Liver (tissue), 9 donors: ENCODE data around the gene LRRC27. TPM values are rescaled to one million over a fixed set of nuclear protein-coding genes. Genes with fewer than 3 reads are reported as not detected.

ENCODE experiments used
- DNase-seq: peaks from one replicate; pipeline ENCODE4 v3.0.0-alpha.2; 2017; ENCODE audit warnings: low spot score
- H3K27ac ChIP-seq, 2 donors: one replicate each; pipeline ENCODE4 v1.7.0; 2013; ENCODE audit warnings: inconsistent platforms in 2 of 2, low read length in 2 of 2, control low read depth in 1 of 2, low read depth in 1 of 2, mild to moderate bottlenecking in 1 of 2
- H3K27me3 ChIP-seq, 4 donors: one replicate each; pipeline versions ENCODE4 v1.6.1 to v1.7.0; 2013; ENCODE audit warnings: low read length in 3 of 4, inconsistent platforms in 1 of 4, mild to moderate bottlenecking in 1 of 4, moderate library complexity in 1 of 4; ENCODE audit not compliant: control insufficient read depth in 4 of 4, insufficient read depth in 4 of 4
- H3K36me3 ChIP-seq, 4 donors: one replicate each; pipeline versions ENCODE4 v1.6.1 to v1.7.0; 2013; ENCODE audit warnings: low read length in 3 of 4, mild to moderate bottlenecking in 3 of 4, low read depth in 1 of 4, moderate library complexity in 1 of 4; ENCODE audit not compliant: control insufficient read depth in 4 of 4, insufficient read depth in 3 of 4
- H3K4me1 ChIP-seq, 4 donors: one replicate each; pipeline versions ENCODE4 v1.6.1 to v1.7.0; 2013; ENCODE audit warnings: low read length in 3 of 4, mild to moderate bottlenecking in 3 of 4, moderate library complexity in 1 of 4; ENCODE audit not compliant: control insufficient read depth in 4 of 4, insufficient read depth in 4 of 4
- H3K4me3 ChIP-seq, 3 donors: one replicate each; pipeline versions ENCODE4 v1.6.1 to v1.7.0; 2013; ENCODE audit warnings: low read length in 3 of 3, control low read depth in 1 of 3, low read depth in 1 of 3, mild to moderate bottlenecking in 1 of 3
- H3K9ac ChIP-seq, 2 donors: one replicate each; pipeline ENCODE4 v1.7.0; 2013; ENCODE audit warnings: low read length in 2 of 2, mild to moderate bottlenecking in 2 of 2, moderate library complexity in 2 of 2, control low read depth in 1 of 2, low read depth in 1 of 2
- H3K9me3 ChIP-seq, 4 donors: one replicate each; pipeline versions ENCODE4 v1.6.1 to v1.7.0; 2013; ENCODE audit warnings: low read length in 3 of 4; ENCODE audit not compliant: control insufficient read depth in 4 of 4
- EGR1 ChIP-seq, 2 donors: IDR thresholded peaks; 2 replicates each; pipeline ENCODE4 v1.6.1; 2016 to 2018; ENCODE audit warnings: antibody characterized with exemption in 2 of 2, low read depth in 2 of 2
- FOXA1 ChIP-seq: IDR thresholded peaks from 2 replicates; pipeline ENCODE4 v1.6.1; 2016; ENCODE audit warnings: antibody characterized with exemption
- FOXA2 ChIP-seq: IDR thresholded peaks from 2 replicates; pipeline ENCODE4 v1.6.1; 2016; ENCODE audit warnings: antibody characterized with exemption
- GABPA ChIP-seq, 2 donors: IDR thresholded peaks in 1 of 2; conservative IDR thresholded peaks in 1 of 2; 2 replicates each; pipeline ENCODE4 v1.6.1; 2016; ENCODE audit warnings: antibody characterized with exemption in 2 of 2, mild to moderate bottlenecking in 1 of 2, moderate library complexity in 1 of 2
- HNF4A ChIP-seq, 2 donors: conservative IDR thresholded peaks; 2 replicates each; pipeline ENCODE4 v1.6.1; 2016; ENCODE audit warnings: antibody characterized with exemption in 2 of 2, mild to moderate bottlenecking in 2 of 2
- HNF4G ChIP-seq: IDR thresholded peaks from 2 replicates; pipeline ENCODE4 v1.6.1; 2016; ENCODE audit warnings: antibody characterized with exemption
- JUND ChIP-seq, 2 donors: IDR thresholded peaks; 2 replicates each; pipeline ENCODE4 v1.6.1; 2016; ENCODE audit warnings: antibody characterized with exemption in 2 of 2
- NR2F2 ChIP-seq: IDR thresholded peaks from 2 replicates; pipeline ENCODE4 v1.6.1; 2016; ENCODE audit warnings: antibody characterized with exemption
- RAD21 ChIP-seq, 2 donors: IDR thresholded peaks; 2 replicates each; pipeline ENCODE4 v1.6.1; 2016; ENCODE audit warnings: antibody characterized with exemption in 2 of 2, mild to moderate bottlenecking in 2 of 2
- RXRA ChIP-seq, 2 donors: IDR thresholded peaks; 2 replicates each; pipeline ENCODE4 v1.6.1; 2017 to 2018; ENCODE audit warnings: antibody characterized with exemption in 2 of 2, mild to moderate bottlenecking in 1 of 2
- SP1 ChIP-seq: IDR thresholded peaks from 2 replicates; pipeline ENCODE4 v1.6.1; 2018; ENCODE audit warnings: antibody characterized with exemption, mild to moderate bottlenecking
- TAF1 ChIP-seq: conservative IDR thresholded peaks from 2 replicates; pipeline ENCODE4 v1.6.1; 2016; ENCODE audit warnings: antibody characterized with exemption, mild to moderate bottlenecking
- YY1 ChIP-seq: IDR thresholded peaks from 2 replicates; pipeline ENCODE4 v1.6.1; 2016; ENCODE audit warnings: antibody characterized with exemption, mild to moderate bottlenecking
- WGBS: extraction: QIAGEN DNeasy Blood & Tissue Kit; methylation state at CpG from one replicate; pipeline ENCODE4 v1.1.7; 2013; 5-methylcytosine and 5-hydroxymethylcytosine counted together
- polyA plus RNA-seq, 2 donors: library from polyadenylated mRNA; stranded (reverse) in 1 of 2; unstranded in 1 of 2; fragments of 200-250 nt in 1 of 2; fragments of >200 nt in 1 of 2; fragmentation: Nextera tagmentation in 1 of 2; extraction: Ambion mirVana in 1 of 2; gene quantifications; one replicate each; pipeline versions ENCODE4 v1.2.1 to v1.2.3, GENCODE V29; 2013 to 2015
- total RNA-seq, 2 donors: library from RNA; depleted of rRNA; stranded (reverse); fragments of >200 nt; gene quantifications; one replicate each; pipeline ENCODE4 v1.2.3, GENCODE V29; 2014
- TF ChIP-seq, protein P1 (sequence below): IDR thresholded peaks from 2 replicates; pipeline ENCODE4 v1.6.1; 2016; ENCODE audit warnings: antibody characterized with exemption
- TF ChIP-seq, protein P2 (sequence below): IDR thresholded peaks from 2 replicates; pipeline ENCODE4 v1.6.1; 2016; ENCODE audit warnings: antibody characterized with exemption
- TF ChIP-seq, protein P3 (sequence below): IDR thresholded peaks from 2 replicates; pipeline ENCODE4 v1.6.1; 2016; ENCODE audit warnings: antibody characterized with exemption, mild to moderate bottlenecking
- TF ChIP-seq, protein P4 (sequence below): IDR thresholded peaks from 2 replicates; pipeline ENCODE4 v1.6.1; 2016; ENCODE audit warnings: antibody characterized with exemption
- TF ChIP-seq, protein P5 (sequence below): fragments of 150-350 bp; IDR thresholded peaks from 2 replicates; pipeline ENCODE4 v1.5.1; 2017; ENCODE audit warnings: improper control_type of control experiment, low read depth, low read length; ENCODE audit not compliant: missing input control
- donor health status: healthy.
- donor health status: healthy.
- donor health status: healthy.
- donor health status: healthy.
- donor health status: healthy.

The LRRC27 gene
- total and polyA plus RNA-seq, 4 donors, result 1.8 to 2.8 (median 2.6) TPM

DNA sequence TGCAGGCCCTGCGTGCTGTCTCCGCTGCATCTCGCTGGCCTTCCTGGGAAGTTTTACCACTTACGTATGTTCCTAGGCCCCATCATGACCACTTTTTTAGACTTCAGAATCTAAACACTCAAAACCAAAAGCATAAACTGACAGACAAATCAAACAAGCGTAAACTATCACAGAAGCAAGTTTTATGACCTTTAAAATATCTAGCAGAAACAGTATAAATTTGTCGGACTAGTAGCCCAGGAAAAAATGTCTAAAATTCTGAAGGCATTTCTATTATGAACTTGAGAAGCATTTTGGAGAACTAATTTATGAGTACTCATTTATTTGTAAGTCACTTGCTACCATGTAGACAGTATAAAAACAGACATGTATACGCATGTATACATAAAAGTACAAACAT lies 10.6 kb downstream of the LRRC27 start:
- Histone ChIP-seq H3K27me3 (no peaks in the 10 kb centered on the region), H3K36me3 (peaks cover 1 to 4% (median 3%) of the 10 kb centered on the region in 4 donors), H3K4me1 (peaks cover 0 to 10% (median 8%) of the 10 kb centered on the region in 4 donors), H3K27ac (no peak overlapping the region), H3K9me3 (no peaks in the 10 kb centered on the region), H3K4me3 (no peak overlapping the region), H3K9ac (no peak overlapping the region)
- no peak for DNase-seq
- TF ChIP-seq, protein P1, sequence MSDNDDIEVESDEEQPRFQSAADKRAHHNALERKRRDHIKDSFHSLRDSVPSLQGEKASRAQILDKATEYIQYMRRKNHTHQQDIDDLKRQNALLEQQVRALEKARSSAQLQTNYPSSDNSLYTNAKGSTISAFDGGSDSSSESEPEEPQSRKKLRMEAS, result no peak
- TF ChIP-seq, protein P2, sequence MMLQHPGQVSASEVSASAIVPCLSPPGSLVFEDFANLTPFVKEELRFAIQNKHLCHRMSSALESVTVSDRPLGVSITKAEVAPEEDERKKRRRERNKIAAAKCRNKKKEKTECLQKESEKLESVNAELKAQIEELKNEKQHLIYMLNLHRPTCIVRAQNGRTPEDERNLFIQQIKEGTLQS, result no peak
- TF ChIP-seq YY1, result no peak
- no peak for TF ChIP-seq FOXA2
- TF ChIP-seq, protein P3, sequence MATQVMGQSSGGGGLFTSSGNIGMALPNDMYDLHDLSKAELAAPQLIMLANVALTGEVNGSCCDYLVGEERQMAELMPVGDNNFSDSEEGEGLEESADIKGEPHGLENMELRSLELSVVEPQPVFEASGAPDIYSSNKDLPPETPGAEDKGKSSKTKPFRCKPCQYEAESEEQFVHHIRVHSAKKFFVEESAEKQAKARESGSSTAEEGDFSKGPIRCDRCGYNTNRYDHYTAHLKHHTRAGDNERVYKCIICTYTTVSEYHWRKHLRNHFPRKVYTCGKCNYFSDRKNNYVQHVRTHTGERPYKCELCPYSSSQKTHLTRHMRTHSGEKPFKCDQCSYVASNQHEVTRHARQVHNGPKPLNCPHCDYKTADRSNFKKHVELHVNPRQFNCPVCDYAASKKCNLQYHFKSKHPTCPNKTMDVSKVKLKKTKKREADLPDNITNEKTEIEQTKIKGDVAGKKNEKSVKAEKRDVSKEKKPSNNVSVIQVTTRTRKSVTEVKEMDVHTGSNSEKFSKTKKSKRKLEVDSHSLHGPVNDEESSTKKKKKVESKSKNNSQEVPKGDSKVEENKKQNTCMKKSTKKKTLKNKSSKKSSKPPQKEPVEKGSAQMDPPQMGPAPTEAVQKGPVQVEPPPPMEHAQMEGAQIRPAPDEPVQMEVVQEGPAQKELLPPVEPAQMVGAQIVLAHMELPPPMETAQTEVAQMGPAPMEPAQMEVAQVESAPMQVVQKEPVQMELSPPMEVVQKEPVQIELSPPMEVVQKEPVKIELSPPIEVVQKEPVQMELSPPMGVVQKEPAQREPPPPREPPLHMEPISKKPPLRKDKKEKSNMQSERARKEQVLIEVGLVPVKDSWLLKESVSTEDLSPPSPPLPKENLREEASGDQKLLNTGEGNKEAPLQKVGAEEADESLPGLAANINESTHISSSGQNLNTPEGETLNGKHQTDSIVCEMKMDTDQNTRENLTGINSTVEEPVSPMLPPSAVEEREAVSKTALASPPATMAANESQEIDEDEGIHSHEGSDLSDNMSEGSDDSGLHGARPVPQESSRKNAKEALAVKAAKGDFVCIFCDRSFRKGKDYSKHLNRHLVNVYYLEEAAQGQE, result no peak
- TF ChIP-seq RAD21 (IDR thresholded peaks at IDR 0.05), result no peak
- no peak for TF ChIP-seq JUND (IDR thresholded peaks at IDR 0.05)
- TF ChIP-seq, protein P4, sequence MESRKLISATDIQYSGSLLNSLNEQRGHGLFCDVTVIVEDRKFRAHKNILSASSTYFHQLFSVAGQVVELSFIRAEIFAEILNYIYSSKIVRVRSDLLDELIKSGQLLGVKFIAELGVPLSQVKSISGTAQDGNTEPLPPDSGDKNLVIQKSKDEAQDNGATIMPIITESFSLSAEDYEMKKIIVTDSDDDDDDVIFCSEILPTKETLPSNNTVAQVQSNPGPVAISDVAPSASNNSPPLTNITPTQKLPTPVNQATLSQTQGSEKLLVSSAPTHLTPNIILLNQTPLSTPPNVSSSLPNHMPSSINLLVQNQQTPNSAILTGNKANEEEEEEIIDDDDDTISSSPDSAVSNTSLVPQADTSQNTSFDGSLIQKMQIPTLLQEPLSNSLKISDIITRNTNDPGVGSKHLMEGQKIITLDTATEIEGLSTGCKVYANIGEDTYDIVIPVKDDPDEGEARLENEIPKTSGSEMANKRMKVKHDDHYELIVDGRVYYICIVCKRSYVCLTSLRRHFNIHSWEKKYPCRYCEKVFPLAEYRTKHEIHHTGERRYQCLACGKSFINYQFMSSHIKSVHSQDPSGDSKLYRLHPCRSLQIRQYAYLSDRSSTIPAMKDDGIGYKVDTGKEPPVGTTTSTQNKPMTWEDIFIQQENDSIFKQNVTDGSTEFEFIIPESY, result no peak
- TF ChIP-seq SP1, result no peak
- TF ChIP-seq, protein P5, sequence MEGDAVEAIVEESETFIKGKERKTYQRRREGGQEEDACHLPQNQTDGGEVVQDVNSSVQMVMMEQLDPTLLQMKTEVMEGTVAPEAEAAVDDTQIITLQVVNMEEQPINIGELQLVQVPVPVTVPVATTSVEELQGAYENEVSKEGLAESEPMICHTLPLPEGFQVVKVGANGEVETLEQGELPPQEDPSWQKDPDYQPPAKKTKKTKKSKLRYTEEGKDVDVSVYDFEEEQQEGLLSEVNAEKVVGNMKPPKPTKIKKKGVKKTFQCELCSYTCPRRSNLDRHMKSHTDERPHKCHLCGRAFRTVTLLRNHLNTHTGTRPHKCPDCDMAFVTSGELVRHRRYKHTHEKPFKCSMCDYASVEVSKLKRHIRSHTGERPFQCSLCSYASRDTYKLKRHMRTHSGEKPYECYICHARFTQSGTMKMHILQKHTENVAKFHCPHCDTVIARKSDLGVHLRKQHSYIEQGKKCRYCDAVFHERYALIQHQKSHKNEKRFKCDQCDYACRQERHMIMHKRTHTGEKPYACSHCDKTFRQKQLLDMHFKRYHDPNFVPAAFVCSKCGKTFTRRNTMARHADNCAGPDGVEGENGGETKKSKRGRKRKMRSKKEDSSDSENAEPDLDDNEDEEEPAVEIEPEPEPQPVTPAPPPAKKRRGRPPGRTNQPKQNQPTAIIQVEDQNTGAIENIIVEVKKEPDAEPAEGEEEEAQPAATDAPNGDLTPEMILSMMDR, result no peak
- TF ChIP-seq NR2F2, result no peak
- TF ChIP-seq TAF1, result no peak
- TF ChIP-seq RXRA (IDR thresholded peaks at IDR 0.05), result no peak
- no peak for TF ChIP-seq HNF4A (conservative IDR thresholded peaks at IDR 0.05)
- no peak for TF ChIP-seq EGR1 (IDR thresholded peaks at IDR 0.05; ENCODE audit: low read depth in 2 of 2)
- no peak for TF ChIP-seq FOXA1
- TF ChIP-seq GABPA (IDR thresholded peaks at IDR 0.05 in 1 of 2, conservative IDR thresholded peaks at IDR 0.05 in 1 of 2), result no peak
- TF ChIP-seq HNF4G, result no peak
- 98% methylated on average over 7 of the region's 7 CpGs for WGBS
